ENCODE results near the gene SELENOM.
A peak's percentile ranks its signal among the peaks of the same experiment; 100 is the strongest.

Gene SELENOM

DNA sequence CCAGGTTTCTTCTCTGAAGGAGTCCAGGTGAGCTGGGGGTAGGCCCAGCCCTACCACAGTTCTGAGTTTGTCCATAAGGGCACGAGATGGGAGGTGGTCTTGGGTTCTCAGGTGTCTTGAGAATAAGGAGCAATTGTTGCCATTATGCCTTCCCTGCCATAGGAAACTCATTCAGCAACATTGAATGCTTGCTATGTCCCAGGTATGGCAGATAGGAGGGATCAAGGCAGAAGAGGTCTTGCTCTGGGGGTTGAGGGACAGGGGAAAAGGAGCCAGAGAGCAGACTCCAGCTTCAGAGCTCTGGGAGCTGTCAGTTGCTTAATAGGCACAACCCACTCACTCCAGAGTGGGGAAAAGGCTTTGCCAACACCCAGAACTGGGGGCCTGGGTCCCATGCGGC, 4.3 kb downstream of the SELENOM start:
- TF ChIP-seq, protein P1, sequence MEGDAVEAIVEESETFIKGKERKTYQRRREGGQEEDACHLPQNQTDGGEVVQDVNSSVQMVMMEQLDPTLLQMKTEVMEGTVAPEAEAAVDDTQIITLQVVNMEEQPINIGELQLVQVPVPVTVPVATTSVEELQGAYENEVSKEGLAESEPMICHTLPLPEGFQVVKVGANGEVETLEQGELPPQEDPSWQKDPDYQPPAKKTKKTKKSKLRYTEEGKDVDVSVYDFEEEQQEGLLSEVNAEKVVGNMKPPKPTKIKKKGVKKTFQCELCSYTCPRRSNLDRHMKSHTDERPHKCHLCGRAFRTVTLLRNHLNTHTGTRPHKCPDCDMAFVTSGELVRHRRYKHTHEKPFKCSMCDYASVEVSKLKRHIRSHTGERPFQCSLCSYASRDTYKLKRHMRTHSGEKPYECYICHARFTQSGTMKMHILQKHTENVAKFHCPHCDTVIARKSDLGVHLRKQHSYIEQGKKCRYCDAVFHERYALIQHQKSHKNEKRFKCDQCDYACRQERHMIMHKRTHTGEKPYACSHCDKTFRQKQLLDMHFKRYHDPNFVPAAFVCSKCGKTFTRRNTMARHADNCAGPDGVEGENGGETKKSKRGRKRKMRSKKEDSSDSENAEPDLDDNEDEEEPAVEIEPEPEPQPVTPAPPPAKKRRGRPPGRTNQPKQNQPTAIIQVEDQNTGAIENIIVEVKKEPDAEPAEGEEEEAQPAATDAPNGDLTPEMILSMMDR (IDR thresholded peaks at IDR 0.05; ENCODE audit: insufficient read depth, low read length, missing control alignments), result no peak
- no peak overlapping the region for H3K4me3 ChIP-seq (ENCODE audit: low read depth, low read length)
- ChIA-PET CTCF (interaction anchor here (3.3 to 8.9 kb wide), 2 partner anchors 16 to 46 kb away, joined by 12 to 157 read pairs; partner anchors contain the start of gene SMTN), POLR2A (interaction anchor here (1.0 kb wide), 1 partner anchor 134 kb away, joined by 5 read pairs; the partner anchor contains the start of genes MORC2 and TUG1)
- DNase-seq (ENCODE audit: low read depth, low spot score), result no peak

DNA sequence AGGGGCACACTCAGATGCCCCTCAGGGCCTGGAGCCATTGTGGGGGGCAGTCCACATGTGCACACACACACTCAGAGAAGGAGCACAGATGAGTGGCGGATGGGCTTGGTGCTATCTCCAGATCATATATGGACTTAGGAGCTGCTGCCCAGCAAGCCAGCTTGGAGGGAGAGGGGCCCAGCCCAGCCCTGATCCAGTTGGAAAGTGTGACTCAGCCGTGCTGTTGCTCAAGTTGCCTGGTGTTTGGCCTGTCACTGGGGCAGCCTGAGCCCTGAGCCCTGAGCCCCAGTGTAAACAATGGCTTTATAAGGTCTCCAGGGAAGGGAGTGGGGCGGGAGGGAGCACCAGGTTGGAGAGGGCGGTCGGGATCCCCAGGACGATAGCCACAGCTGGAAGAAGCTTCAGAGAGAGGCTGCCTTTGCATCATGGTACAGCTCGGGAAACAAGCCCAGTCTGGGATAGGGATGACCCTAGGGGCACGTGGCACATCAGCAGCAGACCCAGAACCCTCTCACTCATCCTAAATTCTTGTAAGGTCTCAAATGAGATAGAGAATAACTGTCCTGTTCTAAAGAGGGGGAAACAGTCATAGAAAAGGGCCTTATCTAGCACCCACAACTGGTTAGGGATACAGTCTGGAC, 4.8 kb downstream of the SELENOM start:
- ChIA-PET POLR2A (interaction anchor here (0.8 to 1.7 kb wide), 5 partner anchors 9 to 134 kb away, joined by 3 to 9 read pairs (median 5); partner anchors contain the start of genes MORC2, SMTN and TUG1), CTCF (interaction anchor here (0.7 to 8.9 kb wide), 6 partner anchors 15 to 182 kb away, joined by 3 to 157 read pairs (median 4); partner anchors contain the start of gene SMTN)
- no peak overlapping the region for H3K4me3 ChIP-seq (ENCODE audit: low read depth, low read length)
- DNase-seq (ENCODE audit: low read depth, low spot score), result peak; percentile 65
- TF ChIP-seq, protein P1 (IDR thresholded peaks at IDR 0.05; ENCODE audit: insufficient read depth, low read length, missing control alignments), result no peak

DNA sequence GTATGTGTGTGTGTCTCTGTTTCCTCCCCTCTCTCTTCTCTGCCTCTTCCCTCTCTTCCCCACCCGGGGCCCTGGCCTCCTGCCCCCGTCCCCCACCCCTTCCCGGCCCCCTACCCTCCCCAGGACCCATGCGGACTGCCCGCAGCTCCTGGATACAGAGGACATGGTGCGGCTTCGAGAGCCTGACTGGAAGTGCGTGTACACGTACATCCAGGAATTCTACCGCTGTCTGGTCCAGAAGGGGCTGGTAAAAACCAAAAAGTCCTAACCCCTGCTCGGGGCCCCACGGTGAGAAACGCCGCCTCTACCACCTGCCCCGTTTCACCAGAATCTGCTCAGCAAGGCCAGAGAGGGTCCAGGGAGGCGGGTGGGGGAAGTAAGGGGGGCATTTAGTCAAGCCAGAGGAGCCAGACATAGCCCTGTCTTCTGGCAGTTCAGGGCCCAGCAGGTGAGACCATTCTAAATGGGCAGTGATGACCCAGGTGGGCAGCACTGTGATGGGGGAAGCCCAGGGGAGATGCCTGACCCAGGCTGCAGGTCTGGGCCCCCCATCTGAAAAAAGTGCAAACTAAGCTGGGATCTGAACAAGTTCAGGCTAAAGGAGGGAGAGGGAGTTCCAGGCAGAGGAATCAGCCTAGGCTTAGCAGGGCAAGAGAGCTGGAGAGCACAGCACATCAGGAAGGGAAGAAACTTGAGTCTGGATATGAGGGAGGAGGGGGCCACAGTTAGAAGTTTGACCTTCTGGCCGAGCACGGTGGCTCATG, 6.4 kb downstream of the SELENOM start:
- TF ChIP-seq, protein P1 (IDR thresholded peaks at IDR 0.05; ENCODE audit: insufficient read depth, low read length, missing control alignments), result no peak
- no peak overlapping the region for H3K4me3 ChIP-seq (ENCODE audit: low read depth, low read length)
- CTCF ChIA-PET, result interaction anchor here (1.4 to 8.9 kb wide), 3 partner anchors 14 to 172 kb away, joined by 5 to 157 read pairs (median 12); partner anchors contain the start of gene SMTN
- DNase-seq (ENCODE audit: low read depth, low spot score), result no peak
- POLR2A ChIA-PET, result interaction anchor here (1.6 to 1.7 kb wide), 2 partner anchors 16 to 18 kb away, joined by 4 to 9 read pairs; no protein-coding TSS in a partner anchor

DNA sequence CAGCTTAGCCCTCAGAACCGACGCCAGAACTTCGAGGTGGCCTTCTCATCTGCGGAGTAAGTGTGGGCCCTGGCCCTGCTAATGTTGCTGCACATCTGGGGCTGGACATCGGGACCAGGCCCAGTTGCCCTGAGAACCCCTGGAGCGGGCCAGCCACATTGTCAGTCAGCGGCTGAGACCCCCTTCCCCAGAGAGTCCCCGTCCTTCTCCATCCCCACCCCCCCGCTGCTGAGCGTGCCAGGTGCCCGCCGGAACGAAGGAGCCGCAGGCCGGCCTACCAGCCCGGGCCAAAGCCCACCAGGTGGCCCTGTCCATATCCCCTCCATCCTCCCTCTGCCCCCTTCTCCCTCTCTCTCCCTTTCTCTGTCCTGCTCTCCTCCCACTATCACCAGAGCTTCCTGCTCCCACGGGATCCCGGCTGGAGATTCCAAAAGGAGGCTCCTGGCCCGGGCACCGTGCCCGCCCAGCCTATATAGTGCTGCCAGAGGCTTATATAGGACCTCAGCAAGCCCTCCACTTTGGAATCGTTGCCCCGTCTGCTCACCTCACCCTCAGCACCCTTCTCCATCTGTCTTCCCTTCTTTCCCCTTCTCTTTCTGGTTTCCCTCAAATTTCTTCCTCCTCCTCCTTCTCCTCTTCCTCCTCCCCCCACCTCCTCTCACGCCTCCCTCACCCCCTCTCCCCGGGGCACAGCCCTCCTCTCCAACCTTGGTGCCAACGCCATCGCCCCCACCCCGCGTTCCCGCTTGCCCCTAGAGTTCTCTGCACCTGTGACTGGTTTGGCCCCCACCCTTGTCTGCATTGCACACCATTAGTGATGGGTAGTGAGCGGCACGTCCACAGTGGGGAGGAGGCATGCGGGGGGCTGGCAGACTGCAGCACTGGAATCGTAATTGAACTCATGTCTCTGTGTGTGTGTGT, 7.3 kb downstream of the SELENOM start:
- no peak for DNase-seq (ENCODE audit: low read depth, low spot score)
- POLR2A ChIA-PET, result no interaction called here
- TF ChIP-seq, protein P1 (IDR thresholded peaks at IDR 0.05; ENCODE audit: insufficient read depth, low read length, missing control alignments), result no peak
- CTCF ChIA-PET, result interaction anchor here (1.6 to 8.9 kb wide), 4 partner anchors 12 to 173 kb away, joined by 5 to 157 read pairs (median 39); partner anchors contain the start of gene SMTN
- H3K4me3 ChIP-seq (ENCODE audit: low read depth, low read length), result no peak overlapping the region

DNA sequence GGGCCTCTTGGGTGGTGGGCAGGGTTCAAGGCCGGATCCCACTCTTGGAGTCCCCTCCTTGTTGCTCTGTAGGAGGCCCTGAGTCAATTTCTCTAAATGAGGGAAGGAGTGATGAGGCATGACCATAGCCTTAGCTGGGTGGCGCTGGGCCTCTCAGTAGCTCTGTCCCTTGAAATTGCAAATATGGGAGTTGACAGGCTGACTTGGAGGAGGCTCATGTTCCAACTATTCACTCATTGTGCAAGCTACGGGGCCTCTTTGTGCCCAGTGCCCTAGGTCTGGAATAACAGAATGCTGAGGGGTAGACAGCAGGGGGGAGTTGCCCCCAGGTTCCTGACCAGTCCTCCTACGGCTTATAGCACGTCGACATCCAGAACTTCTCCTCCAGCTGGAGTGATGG, 8.0 kb downstream of the SELENOM start:
- ChIA-PET POLR2A (no interaction called here), CTCF (interaction anchor here (1.0 to 8.7 kb wide), 5 partner anchors 8 to 174 kb away, joined by 3 to 68 read pairs (median 10); partner anchors contain the start of gene SELENOM)
- H3K4me3 ChIP-seq (ENCODE audit: low read depth, low read length), result no peak overlapping the region
- TF ChIP-seq, protein P1 (IDR thresholded peaks at IDR 0.05; ENCODE audit: insufficient read depth, low read length, missing control alignments), result no peak
- DNase-seq (ENCODE audit: low read depth, low spot score), result no peak

Measured in AG04449 (cell line).